ENCODE measurements around the gene FRAS1.

GRCh38 chr4:78225236-78225635, 168.1 kb downstream of the FRAS1 start:
- TF ChIP-seq POLR2AphosphoS5 (IDR thresholded peaks at IDR 0.05) (no peak), POLR2A (IDR thresholded peaks at IDR 0.05) (no peak)

Data from breast epithelium (tissue), 3 donors.